GM19239 (cell line): ENCODE results near the gene ABCB4.
A peak's percentile ranks its signal among the peaks of the same experiment; 100 is the strongest.

Experiments
- DNase-seq: peaks from one replicate; pipeline ENCODE4 v3.0.0; 2011; ENCODE audit warnings: low spot score; ENCODE audit not compliant: insufficient read length
- FAIRE-seq: peaks from 2 replicates; lab custom pipeline; 2011; peaks lifted over from hg19 to GRCh38; lab: Jason Lieb, UNC

ABCB4 gene

GRCh38 chr7:87475359-87476178, at the start of gene ABCB4:
ABCB4 (minus strand) TSS chr7:87475680; CDS start chr7:87475465, 215 bp downstream.
- peak; percentile 15 for DNase-seq
- FAIRE-seq: peak; percentile 68

GRCh38 chr7:87518735-87519134, 43.3 kb upstream of the ABCB4 start:
- no peak for FAIRE-seq
- no peak for DNase-seq

- no peak for DNase-seq
- no peak for FAIRE-seq
These were observed 42.4 kb upstream of the ABCB4 start for GRCh38 chr7:87517891-87518290.

DNA sequence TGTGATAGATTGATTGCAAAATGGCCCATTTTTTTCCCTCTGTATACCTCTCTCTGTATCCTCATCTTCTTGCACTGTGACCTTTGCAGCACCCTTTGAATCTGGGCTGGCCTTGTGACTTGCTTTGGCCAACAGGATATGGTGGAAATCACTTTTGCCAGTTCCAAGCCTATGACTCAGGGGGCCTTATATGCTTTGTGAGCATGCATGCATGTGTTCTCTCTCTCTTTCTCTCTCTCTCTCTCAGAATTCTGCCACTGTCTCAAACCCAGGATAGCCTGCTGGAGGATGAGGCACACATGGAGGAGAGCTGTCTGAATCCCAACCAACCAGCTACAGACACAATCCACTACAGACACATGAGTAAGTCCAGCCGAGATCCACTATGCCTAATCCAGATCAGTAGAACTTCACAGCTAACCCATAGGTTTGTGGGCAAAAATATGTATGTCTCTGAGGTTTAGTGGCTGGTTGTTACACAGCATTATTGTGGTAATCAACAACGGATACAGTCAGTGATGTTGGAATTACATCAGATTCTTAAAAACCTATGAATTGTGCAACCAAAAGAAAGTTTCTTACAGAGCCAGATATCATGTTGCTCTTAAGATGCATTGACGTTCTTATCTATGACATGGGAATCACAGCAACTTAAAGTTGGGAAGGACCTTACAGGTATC, 41.8 kb upstream of the ABCB4 start:
- no peak for DNase-seq
- no peak for FAIRE-seq

DNA sequence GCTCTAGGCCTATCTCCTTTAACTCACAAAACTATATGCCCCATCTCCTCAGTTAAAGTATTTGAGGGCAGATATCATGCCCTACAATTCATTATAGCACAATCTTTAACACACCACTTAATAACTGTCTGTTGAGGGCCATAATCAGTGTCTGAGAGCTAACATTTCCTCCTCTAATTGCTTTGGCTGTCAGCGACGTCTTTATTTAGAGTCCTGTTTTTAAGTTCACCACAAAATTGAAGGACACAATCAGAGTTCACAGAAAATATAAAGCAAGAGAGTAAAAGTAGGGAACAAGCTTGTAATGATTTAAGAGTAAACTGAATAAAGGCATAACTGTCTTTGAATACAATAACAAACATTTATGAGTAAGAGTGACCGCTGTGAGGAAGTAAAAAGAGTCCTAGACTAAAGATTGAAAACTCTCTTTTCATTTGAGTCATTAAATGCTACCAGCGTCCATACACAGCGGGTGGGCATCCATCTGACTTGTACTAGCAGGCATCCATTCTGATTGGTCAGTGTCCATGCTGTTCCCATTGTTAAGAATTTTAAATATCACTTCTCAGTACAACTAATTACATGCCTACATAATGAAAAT, 38.4 kb upstream of the ABCB4 start:
- DNase-seq: no peak

GRCh38 chr7:87512906-87513305, 37.4 kb upstream of the ABCB4 start:
- FAIRE-seq (no peak), DNase-seq (no peak)

More for the DNA sequence above, 38.4 kb upstream of the ABCB4 start:
- no peak for FAIRE-seq

DNA sequence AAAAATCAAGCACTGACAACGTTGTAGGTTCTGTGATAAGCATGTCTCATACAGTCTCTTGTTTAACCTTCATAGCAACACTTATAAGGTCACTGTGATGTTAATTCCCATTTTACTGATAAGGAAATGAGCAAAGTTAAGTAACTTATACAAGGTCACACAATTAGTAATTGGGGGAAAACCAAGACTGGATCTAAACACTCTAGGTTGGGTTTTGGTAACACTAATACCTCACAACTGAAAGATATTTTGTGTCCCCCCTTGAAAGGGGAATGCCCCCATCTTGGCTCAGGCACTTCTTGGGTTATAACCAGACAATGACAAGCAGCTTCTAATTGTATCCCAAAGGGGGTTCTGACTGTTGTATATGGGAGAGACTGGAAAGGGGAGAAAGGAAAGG, 36.0 kb upstream of the ABCB4 start:
- DNase-seq: no peak
- FAIRE-seq: no peak

GRCh38 chr7:87510411-87510875, 35.0 kb upstream of the ABCB4 start:
- no peak for FAIRE-seq
- DNase-seq: no peak

- DNase-seq (no peak), FAIRE-seq (no peak)
These were observed 32.0 kb upstream of the ABCB4 start for GRCh38 chr7:87507446-87507845.

- peak; percentile 75 for FAIRE-seq
- no peak for DNase-seq
These were observed 31.0 kb upstream of the ABCB4 start for GRCh38 chr7:87506246-87507180.

- FAIRE-seq (peak; percentile 23), DNase-seq (no peak)
These were observed 30.2 kb upstream of the ABCB4 start for GRCh38 chr7:87505557-87506245.

GRCh38 chr7:87505122-87505521, 29.6 kb upstream of the ABCB4 start:
- DNase-seq: no peak
- no peak for FAIRE-seq

DNA sequence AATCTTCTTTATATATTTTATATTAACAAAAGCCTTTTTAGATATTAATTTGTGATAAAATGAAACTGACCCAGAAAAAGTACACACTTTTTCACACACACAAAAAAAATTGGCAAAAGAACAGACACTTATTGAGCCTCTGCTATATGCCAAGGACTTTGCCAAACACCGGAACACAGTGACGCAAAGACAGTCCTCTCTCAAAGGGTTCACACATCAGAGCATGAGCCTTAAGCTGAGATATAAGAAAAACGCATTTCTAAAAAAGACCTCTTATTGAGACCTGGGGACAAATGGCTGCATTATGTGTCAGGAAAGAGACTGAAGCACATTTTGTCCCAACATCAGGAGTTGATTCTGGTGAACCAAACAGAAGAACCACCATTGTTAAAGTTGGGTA, 24.0 kb upstream of the ABCB4 start:
- DNase-seq: no peak
- FAIRE-seq: no peak

GRCh38 chr7:87498893-87499292, 23.4 kb upstream of the ABCB4 start:
- FAIRE-seq (peak; percentile 68), DNase-seq (no peak)

DNA sequence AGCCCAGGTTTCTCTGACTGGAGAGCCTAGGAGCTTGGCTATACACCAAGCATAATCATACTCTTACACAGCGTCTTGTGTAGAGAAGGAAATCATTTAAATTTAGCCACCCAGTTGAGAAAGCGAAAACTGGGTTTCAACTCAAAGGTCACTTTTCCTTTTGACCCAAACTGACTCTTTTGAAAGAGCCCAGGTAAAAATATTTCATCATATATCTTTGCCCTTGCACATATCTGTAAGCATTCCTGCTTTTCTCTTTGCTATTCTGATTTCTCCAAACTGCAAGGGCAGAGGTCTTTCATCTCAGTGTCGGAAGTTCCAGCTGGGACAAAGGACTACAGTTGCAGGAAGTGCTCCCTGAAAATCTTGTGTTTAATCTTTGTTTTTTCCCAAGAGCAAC, 22.0 kb upstream of the ABCB4 start:
- DNase-seq (no peak), FAIRE-seq (no peak)

GRCh38 chr7:87495366-87495765, 19.9 kb upstream of the ABCB4 start:
- no peak for FAIRE-seq
- no peak for DNase-seq

DNA sequence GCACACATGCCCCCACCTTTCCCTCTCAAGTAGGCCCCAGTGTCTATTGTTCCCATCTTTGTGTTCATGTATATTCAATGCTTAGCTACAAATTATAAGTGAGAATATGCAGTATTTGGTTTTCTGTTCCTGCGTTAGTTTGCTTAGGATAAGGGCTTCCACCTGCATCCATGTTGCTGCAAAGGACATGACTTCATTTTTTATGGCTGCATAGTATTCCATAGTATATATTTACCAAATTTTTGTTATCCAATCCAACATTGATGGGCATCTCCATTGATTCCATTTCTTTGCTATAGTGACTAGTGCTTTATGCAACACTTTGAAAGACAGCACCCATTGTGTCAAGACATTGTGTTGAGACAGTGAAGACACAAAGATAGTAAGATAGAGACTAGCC, 19.0 kb upstream of the ABCB4 start:
- FAIRE-seq (no peak), DNase-seq (no peak)

DNA sequence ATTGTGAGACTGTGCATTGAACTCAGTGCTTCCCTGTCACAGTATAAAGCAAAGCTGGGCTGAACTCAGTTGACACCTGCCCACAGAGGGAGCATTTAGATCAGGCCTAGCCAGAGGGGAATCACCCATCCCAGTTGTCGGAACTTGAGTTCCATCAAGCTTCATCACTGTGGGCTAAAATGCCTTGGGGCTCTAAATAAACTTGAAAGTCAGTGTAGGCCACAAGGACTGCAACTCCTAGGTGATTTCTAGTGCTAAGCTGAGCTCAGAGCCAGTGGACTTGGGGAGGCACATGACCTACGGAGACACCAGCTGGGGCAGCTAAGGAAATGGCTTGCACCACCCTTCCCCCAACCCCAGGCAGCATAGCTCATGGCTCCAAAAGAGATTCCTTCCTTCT, 7.7 kb upstream of the ABCB4 start:
- DNase-seq: no peak
- FAIRE-seq: no peak

DNA sequence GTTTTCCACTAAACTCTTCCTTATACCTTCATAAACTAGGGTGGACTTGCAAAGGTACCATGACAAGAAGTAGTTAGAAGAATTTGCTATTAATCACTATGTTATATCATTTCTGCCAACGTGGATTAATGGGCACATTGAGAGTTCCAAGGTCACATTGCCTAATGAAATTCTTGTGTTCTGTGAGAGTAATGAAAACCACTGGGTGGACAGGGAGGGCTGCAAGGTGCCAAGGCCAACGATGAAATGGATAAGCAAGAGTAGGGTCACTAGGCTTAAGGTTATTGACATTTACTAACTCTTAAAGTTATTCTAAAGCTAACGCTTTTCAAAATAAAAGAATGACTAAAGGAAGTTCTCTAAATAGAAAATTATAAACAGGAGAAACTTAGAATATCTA, 6.6 kb upstream of the ABCB4 start:
- FAIRE-seq: no peak

DNA sequence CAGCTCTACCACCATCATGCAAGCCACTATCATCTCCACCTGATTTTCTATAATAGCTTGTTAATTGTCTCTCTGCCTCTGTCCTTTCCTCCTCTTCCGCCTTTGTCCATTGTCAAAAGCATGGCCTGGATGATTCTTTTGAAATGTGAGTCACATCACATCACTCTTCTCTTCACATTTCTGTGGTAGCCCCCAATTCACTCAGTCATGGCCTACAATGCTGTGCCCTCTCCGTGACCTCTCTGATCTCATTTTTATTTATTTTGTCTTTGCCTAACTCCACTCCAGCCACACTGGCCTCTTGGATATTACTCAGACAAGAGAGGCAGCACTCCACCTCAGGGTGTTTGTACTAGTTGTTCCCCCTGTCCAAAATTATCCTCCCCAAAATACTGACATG, 4.9 kb upstream of the ABCB4 start:
- DNase-seq: no peak
- peak; percentile 26 for FAIRE-seq

More for the DNA sequence above, 6.6 kb upstream of the ABCB4 start:
- no peak for DNase-seq
